BE2C (cell line): ENCODE data around the gene EDNRA.

Source experiments
- DNase-seq: peaks from one replicate; pipeline ENCODE4 v3.0.0-alpha.2; 2020
- H3K27me3 ChIP-seq: fragments of 250-450 bp; sonication (Bioruptor Pico); 2 replicates; pipeline ENCODE4 v1.5.1; 2020; ENCODE audit warnings: mild to moderate bottlenecking
- H3K36me3 ChIP-seq: fragments of 250-450 bp; sonication (Bioruptor Pico); 2 replicates; pipeline ENCODE4 v1.5.1; 2020; ENCODE audit warnings: mild to moderate bottlenecking
- H3K4me1 ChIP-seq: fragments of 250-450 bp; sonication (Bioruptor Pico); 2 replicates; pipeline ENCODE4 v1.5.1; 2020
- H3K4me3 ChIP-seq: 2 replicates; pipeline ENCODE4 v1.5.1; 2011; ENCODE audit warnings: low read depth, low read length
- H3K9me3 ChIP-seq: fragments of 250-450 bp; sonication (Bioruptor Pico); 2 replicates; pipeline ENCODE4 v1.5.1; 2020
- TF ChIP-seq, protein P1 (sequence below): IDR thresholded peaks from 2 replicates; pipeline ENCODE4 v1.5.1; 2012; ENCODE audit warnings: mild to moderate bottlenecking, low read depth, low read length

EDNRA gene

DNA sequence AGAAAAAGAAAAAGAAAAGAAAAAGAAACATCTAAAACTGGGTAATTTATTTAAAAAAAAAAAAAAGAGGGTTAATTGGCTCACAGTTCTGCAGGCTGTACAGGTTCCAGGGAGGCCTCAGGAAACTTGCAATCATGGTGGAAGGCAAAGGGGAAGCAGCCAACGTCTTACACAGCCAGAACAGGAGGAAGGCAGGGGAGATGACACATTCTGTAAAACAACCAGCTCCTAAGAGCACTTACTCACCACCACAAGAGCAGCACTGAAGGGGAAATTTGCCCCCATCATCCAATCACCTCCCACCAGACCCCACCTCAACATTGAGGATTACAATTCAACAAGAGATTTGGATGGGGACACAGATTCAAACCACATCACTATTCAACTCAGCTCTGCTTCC, 99.5 kb downstream of the EDNRA start:
- Histone ChIP-seq H3K9me3 (no peaks in the 10 kb centered on the region), H3K4me3 (no peak overlapping the region), H3K27me3 (no peaks in the 10 kb centered on the region), H3K4me1 (no peaks in the 10 kb centered on the region), H3K36me3 (no peaks in the 10 kb centered on the region)
- no peak for DNase-seq
- TF ChIP-seq, protein P1, sequence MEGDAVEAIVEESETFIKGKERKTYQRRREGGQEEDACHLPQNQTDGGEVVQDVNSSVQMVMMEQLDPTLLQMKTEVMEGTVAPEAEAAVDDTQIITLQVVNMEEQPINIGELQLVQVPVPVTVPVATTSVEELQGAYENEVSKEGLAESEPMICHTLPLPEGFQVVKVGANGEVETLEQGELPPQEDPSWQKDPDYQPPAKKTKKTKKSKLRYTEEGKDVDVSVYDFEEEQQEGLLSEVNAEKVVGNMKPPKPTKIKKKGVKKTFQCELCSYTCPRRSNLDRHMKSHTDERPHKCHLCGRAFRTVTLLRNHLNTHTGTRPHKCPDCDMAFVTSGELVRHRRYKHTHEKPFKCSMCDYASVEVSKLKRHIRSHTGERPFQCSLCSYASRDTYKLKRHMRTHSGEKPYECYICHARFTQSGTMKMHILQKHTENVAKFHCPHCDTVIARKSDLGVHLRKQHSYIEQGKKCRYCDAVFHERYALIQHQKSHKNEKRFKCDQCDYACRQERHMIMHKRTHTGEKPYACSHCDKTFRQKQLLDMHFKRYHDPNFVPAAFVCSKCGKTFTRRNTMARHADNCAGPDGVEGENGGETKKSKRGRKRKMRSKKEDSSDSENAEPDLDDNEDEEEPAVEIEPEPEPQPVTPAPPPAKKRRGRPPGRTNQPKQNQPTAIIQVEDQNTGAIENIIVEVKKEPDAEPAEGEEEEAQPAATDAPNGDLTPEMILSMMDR: no peak

DNA sequence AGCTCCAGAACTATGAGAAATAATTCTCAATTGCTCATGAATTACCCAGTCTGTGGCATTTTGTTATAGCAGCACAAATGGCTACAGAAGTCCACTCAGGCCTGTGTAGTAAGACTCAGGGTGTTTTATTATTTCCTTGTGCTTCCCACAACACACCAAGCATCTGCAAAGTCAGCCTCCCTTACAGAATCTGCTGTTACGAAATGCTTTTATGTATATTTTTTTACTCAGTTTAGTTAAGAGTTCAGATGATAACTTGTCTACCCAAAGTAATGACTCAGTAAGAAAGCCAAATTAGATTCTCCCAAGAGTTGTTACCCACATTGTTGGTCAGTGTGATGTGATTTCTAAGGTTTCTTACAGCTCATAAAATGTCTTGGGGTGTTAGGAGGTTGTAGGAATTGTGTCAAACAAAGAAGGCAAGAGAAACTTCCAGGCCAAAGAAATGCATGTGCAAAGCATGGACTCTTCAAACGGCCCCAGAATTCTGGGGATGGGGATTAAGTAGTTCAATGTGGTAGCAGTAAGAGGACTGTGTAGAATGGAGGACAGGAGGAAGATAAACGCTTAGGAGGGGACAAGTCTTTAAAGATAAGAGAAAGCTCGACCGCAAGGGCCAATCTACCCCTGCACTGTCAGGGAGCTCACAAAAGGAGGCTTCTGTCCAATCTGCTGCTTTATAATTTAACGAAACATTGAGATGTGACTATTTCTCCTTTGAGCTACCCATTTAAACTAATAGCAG, 100.9 kb downstream of the EDNRA start:
- Histone ChIP-seq H3K4me1 (no peaks in the 10 kb centered on the region), H3K27me3 (no peaks in the 10 kb centered on the region), H3K4me3 (no peak overlapping the region), H3K9me3 (no peaks in the 10 kb centered on the region), H3K36me3 (no peaks in the 10 kb centered on the region)
- DNase-seq: no peak
- TF ChIP-seq, protein P1: no peak

DNA sequence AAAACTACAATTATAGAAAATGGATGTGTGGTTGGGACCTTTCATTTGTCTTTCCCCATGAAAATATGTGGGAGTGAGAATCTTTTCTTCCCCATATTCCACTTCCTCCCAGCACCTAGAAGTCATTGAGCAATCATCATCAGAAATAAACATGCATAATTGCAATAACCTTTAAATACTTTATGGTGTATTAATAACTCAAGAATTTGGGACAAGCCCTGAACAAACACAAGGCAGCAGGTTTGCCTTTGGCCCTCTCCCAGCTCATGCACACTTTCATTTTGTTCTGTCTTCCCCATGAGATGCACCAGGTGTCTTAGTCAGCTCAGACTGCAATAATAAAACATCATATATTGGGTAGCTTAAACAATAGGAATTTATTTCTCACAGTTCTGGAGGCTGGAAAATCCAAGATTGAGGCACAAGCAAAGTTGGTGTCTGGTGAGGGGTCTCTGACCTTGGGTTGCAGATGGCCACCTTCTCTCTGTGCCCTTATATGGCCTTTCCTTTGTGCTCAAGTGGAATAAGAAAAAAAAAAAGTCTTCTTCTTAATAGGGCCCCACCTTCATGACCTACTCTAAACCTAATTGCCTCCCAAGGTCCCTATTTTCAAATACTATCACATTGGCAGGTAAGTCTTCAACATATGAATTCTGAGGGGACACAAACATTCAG, 101.6 kb downstream of the EDNRA start:
- no peaks in the 10 kb centered on the region for H3K9me3 ChIP-seq
- no peaks in the 10 kb centered on the region for H3K27me3 ChIP-seq
- TF ChIP-seq, protein P1: no peak
- H3K36me3 ChIP-seq: no peaks in the 10 kb centered on the region
- H3K4me1 ChIP-seq: no peaks in the 10 kb centered on the region
- no peak for DNase-seq
- H3K4me3 ChIP-seq: no peak overlapping the region

DNA sequence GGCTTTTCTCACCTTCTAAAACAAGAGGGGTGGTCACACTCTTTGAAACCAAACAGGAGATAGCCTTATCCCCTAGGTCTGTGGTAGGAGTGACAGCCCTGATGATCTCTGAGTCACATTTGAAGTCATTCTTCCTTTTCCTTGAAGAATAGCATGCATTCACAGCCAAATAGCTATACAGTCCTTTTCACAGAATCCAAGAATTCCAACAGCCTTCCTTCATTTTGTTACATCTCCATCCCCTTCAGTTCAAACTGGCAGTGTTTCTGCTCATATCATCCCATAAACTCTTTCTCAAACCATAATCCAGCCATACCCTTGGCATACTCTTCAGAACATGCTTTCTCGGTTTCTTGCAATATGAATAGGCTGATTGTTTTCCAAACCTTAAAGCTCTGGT, 103.0 kb downstream of the EDNRA start:
- DNase-seq: no peak
- no peaks in the 10 kb centered on the region for H3K36me3 ChIP-seq
- no peaks in the 10 kb centered on the region for H3K27me3 ChIP-seq
- TF ChIP-seq, protein P1: no peak
- no peak overlapping the region for H3K4me3 ChIP-seq
- H3K9me3 ChIP-seq: no peaks in the 10 kb centered on the region
- H3K4me1 ChIP-seq: no peaks in the 10 kb centered on the region

DNA sequence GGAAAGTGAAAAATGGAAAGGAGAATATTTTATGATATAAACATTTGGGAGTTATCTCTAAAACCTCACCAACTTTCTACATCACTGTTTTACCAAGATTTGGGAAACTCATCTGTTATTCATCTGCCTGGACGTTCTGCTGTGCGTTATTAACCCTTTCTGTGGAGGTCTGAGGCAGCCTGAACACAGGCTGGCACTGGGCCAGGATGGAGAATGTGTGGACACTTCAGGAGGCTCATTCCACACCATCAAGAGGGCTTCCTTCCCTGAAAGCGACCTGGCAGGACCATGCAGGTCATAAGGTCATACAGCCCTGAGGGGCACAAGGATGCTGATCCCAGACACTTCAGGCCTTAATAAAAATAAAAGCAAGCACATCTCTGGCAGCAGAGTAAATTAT, 105.1 kb downstream of the EDNRA start:
- peak; percentile 11 for DNase-seq
- Histone ChIP-seq H3K36me3 (no peaks in the 10 kb centered on the region), H3K4me1 (peaks cover 4% of the 10 kb centered on the region; the same call in 1 of the 2 replicates), H3K27me3 (no peaks in the 10 kb centered on the region), H3K9me3 (no peaks in the 10 kb centered on the region), H3K4me3 (no peak overlapping the region)
- TF ChIP-seq, protein P1: no peak

DNA sequence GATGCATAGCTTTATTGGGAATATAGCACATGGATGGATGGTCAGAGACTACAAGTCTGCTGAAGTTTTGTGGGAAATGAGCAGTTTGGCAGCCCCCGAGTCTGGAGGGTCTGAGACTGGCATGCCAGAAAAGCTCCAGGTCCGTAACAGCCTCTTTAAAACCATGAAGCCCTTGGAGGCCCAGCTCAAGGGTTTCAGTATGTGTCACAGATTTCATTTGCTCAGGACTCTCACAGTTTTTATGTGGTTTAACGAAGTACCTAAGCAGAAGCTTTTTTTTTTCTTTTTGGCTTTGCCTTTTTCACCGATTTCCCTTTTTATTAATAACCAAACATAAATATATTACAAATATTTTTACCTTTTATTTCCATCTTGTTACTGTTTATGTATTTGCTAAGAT, 105.7 kb downstream of the EDNRA start:
- TF ChIP-seq, protein P1: no peak
- Histone ChIP-seq H3K36me3 (no peaks in the 10 kb centered on the region), H3K27me3 (no peaks in the 10 kb centered on the region), H3K4me1 (peaks cover 4% of the 10 kb centered on the region; the same call in 1 of the 2 replicates), H3K9me3 (no peaks in the 10 kb centered on the region), H3K4me3 (no peak overlapping the region)
- no peak for DNase-seq
